Ovary (tissue), 3 donors: ENCODE data around the gene AGBL4.

Experiments
- CTCF ChIP-seq, 3 donors: fragments of 450-650 bp in 2 of 3; fragments of 200-600 bp in 1 of 3; IDR thresholded peaks; one replicate each; pipeline versions ENCODE4 v1.5.1 to v1.8.0; 2016 to 2022; ENCODE audit warnings: antibody characterized with exemption in 3 of 3, mild to moderate bottlenecking in 1 of 3
- EP300 ChIP-seq: sonication (generic); formaldehyde crosslinking; IDR thresholded peaks from one replicate; pipeline ENCODE4 v1.6.1; 2017; ENCODE audit warnings: antibody characterized with exemption
- donor health status: DM: no; HTN: no; CAD: no.

GRCh38 chr1:49085079-49085478 lies 938.7 kb downstream of the AGBL4 start:
- TF ChIP-seq CTCF (IDR thresholded peaks at IDR 0.05), result no peak
- no peak for TF ChIP-seq EP300
